ENCODE results near the gene ABHD2.

ABHD2 gene

DNA sequence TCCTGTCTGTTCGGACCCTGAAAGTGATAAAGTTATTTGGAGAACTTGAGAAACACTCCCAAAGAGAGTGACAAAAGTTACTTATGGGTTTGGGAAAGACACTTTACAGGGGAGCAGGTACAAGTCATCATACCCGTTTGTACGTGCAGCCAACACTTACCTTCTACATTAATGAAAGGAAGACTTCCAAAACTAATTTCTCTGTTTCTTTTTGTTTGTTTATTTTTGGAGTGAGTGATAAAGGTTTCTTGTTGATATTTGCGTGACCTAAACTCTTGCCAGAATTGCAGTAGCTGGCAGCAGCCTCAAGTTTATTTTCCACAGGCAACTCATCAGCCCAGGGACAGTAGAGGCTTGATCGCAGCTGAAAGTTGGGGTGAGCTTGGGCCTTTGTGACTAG lies 8.4 kb downstream of the ABHD2 start:
- TF ChIP-seq SIN3A (IDR thresholded peaks at IDR 0.05; ENCODE audit: borderline replicate concordance, insufficient read depth, low read length) (no peak), FOXP2 (optimal IDR thresholded peaks at IDR 0.05; ENCODE audit: borderline replicate concordance, extremely low read depth, extremely low read length, insufficient read depth) (no peak), POLR2AphosphoS5 (IDR thresholded peaks at IDR 0.05; ENCODE audit: low read depth, low read length) (no peak), TAF1 (IDR thresholded peaks at IDR 0.05; ENCODE audit: borderline replicate concordance, insufficient read depth, low read length) (no peak)
- TF ChIP-seq, protein P1, sequence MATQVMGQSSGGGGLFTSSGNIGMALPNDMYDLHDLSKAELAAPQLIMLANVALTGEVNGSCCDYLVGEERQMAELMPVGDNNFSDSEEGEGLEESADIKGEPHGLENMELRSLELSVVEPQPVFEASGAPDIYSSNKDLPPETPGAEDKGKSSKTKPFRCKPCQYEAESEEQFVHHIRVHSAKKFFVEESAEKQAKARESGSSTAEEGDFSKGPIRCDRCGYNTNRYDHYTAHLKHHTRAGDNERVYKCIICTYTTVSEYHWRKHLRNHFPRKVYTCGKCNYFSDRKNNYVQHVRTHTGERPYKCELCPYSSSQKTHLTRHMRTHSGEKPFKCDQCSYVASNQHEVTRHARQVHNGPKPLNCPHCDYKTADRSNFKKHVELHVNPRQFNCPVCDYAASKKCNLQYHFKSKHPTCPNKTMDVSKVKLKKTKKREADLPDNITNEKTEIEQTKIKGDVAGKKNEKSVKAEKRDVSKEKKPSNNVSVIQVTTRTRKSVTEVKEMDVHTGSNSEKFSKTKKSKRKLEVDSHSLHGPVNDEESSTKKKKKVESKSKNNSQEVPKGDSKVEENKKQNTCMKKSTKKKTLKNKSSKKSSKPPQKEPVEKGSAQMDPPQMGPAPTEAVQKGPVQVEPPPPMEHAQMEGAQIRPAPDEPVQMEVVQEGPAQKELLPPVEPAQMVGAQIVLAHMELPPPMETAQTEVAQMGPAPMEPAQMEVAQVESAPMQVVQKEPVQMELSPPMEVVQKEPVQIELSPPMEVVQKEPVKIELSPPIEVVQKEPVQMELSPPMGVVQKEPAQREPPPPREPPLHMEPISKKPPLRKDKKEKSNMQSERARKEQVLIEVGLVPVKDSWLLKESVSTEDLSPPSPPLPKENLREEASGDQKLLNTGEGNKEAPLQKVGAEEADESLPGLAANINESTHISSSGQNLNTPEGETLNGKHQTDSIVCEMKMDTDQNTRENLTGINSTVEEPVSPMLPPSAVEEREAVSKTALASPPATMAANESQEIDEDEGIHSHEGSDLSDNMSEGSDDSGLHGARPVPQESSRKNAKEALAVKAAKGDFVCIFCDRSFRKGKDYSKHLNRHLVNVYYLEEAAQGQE (IDR thresholded peaks at IDR 0.05; ENCODE audit: insufficient read depth in 1 of 2, low read depth in 2 of 2, low read length in 2 of 2) = no peak

DNA sequence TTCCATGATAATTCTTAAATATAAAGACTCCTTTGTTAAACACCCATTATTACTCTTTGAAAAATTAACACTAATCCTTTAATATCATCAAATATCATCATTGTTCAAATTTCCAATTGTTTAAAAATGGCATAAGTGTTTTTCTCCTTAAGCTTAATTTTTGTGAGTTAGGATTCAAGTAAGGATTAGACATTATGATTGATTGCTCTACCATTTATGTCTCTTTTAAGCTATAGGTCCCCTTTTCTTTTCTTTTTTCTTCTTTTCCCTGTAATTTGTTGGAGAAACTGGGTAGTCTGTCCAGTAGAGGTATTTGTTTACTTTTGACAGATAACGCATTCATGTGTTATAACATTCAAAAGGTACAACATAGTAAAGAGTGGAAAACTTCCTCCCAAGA lies 9.1 kb downstream of the ABHD2 start:
- TF ChIP-seq TAF1 (IDR thresholded peaks at IDR 0.05; ENCODE audit: borderline replicate concordance, insufficient read depth, low read length) (no peak), SIN3A (IDR thresholded peaks at IDR 0.05; ENCODE audit: borderline replicate concordance, insufficient read depth, low read length) (no peak), POLR2AphosphoS5 (IDR thresholded peaks at IDR 0.05; ENCODE audit: low read depth, low read length) (no peak), FOXP2 (optimal IDR thresholded peaks at IDR 0.05; ENCODE audit: borderline replicate concordance, extremely low read depth, extremely low read length, insufficient read depth) (no peak)
- TF ChIP-seq, protein P1 (IDR thresholded peaks at IDR 0.05; ENCODE audit: insufficient read depth in 1 of 2, low read depth in 2 of 2, low read length in 2 of 2) = no peak

DNA sequence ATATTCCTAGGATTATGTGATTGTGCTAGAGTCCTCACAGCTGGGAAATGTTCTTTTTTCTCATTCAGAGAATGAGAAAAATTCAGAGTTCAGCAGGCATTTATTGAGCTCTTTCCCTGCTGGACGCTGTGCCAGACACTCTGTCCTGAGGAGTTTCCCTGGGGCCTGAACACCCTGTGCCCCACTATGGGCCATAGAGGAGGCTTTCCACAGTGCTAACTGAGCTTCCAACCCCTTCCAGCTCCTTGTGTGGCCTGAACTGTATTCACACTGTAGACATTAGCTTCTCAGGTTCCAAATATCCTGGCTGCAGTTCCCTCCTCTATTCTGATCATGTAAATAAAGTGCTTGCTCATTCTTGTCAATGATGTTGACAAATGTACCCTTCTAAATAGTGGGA lies 10.0 kb downstream of the ABHD2 start:
- no peak for TF ChIP-seq SIN3A (IDR thresholded peaks at IDR 0.05; ENCODE audit: borderline replicate concordance, insufficient read depth, low read length)
- TF ChIP-seq TAF1 (IDR thresholded peaks at IDR 0.05; ENCODE audit: borderline replicate concordance, insufficient read depth, low read length) = no peak

DNA sequence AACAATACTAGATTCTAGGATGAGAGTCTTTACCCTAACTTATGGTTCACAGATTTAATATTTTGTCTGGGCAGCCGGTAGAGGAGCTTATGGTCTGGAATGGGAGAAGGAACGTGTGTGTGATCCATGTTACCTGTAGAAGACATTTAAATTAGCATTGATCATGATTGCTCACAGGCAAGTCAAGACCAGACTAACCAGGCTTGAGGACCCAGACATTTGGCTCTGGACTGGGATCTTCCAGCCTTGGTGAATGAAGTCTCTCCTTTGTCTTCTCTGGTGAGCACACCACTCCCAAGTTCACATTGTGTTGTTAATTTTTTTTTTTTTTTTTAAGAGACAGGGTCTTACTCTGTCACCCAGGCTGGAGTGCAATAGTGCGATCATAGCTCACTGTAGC lies 11.7 kb downstream of the ABHD2 start:
- TF ChIP-seq TAF1 (IDR thresholded peaks at IDR 0.05; ENCODE audit: borderline replicate concordance, insufficient read depth, low read length) (no peak), POLR2AphosphoS5 (IDR thresholded peaks at IDR 0.05; ENCODE audit: low read depth, low read length) (no peak), FOXP2 (optimal IDR thresholded peaks at IDR 0.05; ENCODE audit: borderline replicate concordance, extremely low read depth, extremely low read length, insufficient read depth) (no peak)

DNA sequence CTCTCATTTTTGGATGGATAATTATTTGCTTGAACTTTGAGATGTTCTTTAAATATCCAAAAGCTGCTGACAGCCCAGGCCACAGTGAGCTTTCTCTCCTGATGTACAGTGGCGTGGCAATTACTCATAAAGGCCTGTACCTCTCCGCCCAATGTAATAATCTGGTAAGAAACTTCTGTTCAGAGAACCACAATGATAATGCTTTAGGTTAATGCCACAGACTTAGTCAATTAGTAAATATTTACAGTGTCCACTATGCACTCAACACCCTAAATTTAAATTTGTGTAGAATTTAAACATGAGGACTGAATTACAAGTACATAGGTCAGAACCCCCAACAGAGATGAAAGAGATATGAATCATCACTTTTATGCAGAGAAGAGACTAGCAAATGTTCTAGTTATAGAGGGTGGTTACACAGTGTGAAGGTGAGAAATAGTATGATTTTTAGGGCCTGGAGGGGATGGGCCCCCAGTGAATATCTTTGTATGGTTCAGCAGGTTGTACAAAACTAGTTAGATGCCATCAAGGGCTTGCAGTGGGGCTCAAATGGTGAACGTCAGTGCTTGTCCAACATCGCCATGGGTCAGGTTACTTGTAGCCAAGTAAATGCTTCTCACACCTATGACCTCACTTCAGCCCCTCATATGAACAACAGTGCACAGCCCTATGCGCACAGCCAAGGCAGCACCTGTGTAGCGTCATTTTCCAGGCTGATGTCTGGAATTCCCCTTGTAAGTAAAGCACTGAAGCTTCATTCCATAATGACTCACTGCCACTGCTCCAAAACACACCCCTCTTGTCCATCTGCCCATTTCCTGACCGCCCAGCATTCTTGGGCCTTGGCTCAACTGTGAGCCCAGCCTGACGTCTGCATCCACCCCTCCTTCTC lies 13.3 kb downstream of the ABHD2 start:
- TF ChIP-seq, protein P1 (IDR thresholded peaks at IDR 0.05; ENCODE audit: insufficient read depth in 1 of 2, low read depth in 2 of 2, low read length in 2 of 2) = no peak
- TF ChIP-seq TAF1 (IDR thresholded peaks at IDR 0.05; ENCODE audit: borderline replicate concordance, insufficient read depth, low read length) = no peak
- no peak for TF ChIP-seq POLR2AphosphoS5 (IDR thresholded peaks at IDR 0.05; ENCODE audit: low read depth, low read length)
- no peak for TF ChIP-seq SIN3A (IDR thresholded peaks at IDR 0.05; ENCODE audit: borderline replicate concordance, insufficient read depth, low read length)
- TF ChIP-seq FOXP2 (optimal IDR thresholded peaks at IDR 0.05; ENCODE audit: borderline replicate concordance, extremely low read depth, extremely low read length, insufficient read depth) = no peak

DNA sequence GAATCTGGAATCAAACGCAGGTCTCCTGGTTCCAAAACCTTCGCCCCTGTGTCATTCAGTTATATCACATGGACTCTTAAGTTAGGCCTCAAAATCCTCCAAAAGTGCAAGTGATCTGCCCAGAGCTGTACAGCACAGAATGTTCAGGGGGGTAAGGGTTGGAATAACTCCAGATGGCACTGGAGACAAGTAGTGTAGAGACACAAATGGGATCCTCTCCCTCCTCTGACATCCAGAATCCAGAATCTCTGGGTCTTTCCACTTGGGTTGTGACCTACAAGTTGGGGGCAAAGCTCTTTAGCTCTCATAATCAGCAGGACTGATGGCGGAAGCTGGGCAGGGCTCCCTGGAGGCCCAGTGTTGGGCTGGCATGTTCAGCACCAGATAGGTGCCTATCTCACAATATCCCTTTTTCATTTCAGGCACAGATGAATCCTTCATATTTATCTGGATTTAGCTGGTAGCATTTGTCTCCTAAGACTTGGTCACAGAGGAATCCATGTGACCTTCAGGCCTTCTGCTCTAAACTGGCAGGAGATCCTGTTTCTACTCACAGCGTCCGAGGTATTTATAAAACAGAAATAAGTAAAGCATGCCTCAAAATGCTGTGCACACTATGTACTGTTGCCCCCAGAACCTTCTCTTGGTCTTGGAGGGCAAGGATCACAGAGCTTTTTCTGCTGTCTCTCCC lies 15.4 kb downstream of the ABHD2 start:
- TF ChIP-seq POLR2AphosphoS5 (IDR thresholded peaks at IDR 0.05; ENCODE audit: low read depth, low read length) = no peak
- TF ChIP-seq, protein P1 (IDR thresholded peaks at IDR 0.05; ENCODE audit: insufficient read depth in 1 of 2, low read depth in 2 of 2, low read length in 2 of 2) = no peak
- TF ChIP-seq TAF1 (IDR thresholded peaks at IDR 0.05; ENCODE audit: borderline replicate concordance, insufficient read depth, low read length) = no peak
- TF ChIP-seq SIN3A (IDR thresholded peaks at IDR 0.05; ENCODE audit: borderline replicate concordance, insufficient read depth, low read length) = no peak
- TF ChIP-seq FOXP2 (optimal IDR thresholded peaks at IDR 0.05; ENCODE audit: borderline replicate concordance, extremely low read depth, extremely low read length, insufficient read depth) = no peak
